Measurements from ENCODE around the gene MLN. TPM values are rescaled to one million over a fixed set of nuclear protein-coding genes. Genes with fewer than 3 reads are reported as not detected.

MLN gene
- total RNA-seq, 1 donor from 2014 or later: not detected

DNA sequence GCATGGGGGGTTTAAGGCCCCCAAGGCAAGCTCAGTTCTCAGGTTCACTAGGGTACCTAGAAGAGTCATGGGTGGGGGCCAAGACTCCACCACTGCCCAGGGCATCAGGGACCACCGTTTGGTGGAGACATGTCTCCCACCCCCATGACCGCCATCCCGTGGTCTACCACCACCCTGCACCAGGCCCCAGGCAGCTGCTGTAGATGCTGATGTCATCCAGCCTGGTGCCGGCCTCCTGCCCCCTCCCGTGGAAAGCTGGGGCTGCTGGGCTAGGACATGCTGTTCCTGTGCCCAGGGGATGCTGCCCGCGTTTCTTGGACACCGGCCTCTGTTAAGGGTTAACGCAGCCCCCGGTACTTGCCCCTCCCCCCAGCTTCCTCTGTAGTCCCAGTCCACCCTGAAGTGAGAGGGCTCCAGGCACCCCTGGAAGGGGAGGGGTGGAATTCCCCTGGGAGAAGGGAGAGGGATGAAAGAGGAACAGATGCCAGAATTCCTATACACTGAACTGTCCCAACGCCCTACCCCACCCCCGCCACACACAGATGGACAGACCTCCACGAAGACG, 57.7 kb downstream of the MLN start:
- peak; percentile 86 for DNase-seq
- H3K27ac ChIP-seq (replicated peaks): peak overlapping the region; percentile 95
- H3K4me1 ChIP-seq: peaks cover 42% of the 10 kb centered on the region
- H3K36me3 ChIP-seq: no peaks in the 10 kb centered on the region
- H3K4me3 ChIP-seq: peak overlapping the region; percentile 72
- H3K27me3 ChIP-seq (ENCODE audit: low read depth): no peaks in the 10 kb centered on the region
- H3K9me3 ChIP-seq (replicated peaks): no peaks in the 10 kb centered on the region
- TF ChIP-seq, protein P1, sequence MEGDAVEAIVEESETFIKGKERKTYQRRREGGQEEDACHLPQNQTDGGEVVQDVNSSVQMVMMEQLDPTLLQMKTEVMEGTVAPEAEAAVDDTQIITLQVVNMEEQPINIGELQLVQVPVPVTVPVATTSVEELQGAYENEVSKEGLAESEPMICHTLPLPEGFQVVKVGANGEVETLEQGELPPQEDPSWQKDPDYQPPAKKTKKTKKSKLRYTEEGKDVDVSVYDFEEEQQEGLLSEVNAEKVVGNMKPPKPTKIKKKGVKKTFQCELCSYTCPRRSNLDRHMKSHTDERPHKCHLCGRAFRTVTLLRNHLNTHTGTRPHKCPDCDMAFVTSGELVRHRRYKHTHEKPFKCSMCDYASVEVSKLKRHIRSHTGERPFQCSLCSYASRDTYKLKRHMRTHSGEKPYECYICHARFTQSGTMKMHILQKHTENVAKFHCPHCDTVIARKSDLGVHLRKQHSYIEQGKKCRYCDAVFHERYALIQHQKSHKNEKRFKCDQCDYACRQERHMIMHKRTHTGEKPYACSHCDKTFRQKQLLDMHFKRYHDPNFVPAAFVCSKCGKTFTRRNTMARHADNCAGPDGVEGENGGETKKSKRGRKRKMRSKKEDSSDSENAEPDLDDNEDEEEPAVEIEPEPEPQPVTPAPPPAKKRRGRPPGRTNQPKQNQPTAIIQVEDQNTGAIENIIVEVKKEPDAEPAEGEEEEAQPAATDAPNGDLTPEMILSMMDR (IDR thresholded peaks at IDR 0.05; ENCODE audit: borderline replicate concordance): no peak
- intact Hi-C loops (cut with micrococcal nuclease): no loop called here

DNA sequence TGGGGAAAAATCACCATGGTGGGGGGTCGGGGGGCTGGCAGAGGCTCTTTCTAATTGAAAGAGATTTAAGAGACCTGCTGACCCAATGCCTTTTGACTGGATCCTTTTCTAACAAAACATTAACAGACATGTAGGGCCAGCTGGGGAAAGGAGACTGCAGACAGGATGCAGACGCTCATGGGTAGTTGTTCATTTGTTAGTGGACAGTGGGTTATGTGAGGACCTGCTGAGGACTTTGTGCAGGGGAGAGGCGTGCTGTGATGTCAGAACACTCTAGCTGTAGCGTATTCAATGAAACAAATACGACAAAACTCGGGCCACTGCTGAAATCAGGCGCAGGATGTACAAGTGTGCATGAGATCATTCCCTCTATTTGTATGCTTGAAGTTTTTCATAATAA, 58.3 kb downstream of the MLN start:
- intact Hi-C loops (cut with micrococcal nuclease): no loop called here
- Histone ChIP-seq H3K9me3 (replicated peaks) (no peaks in the 10 kb centered on the region), H3K27me3 (ENCODE audit: low read depth) (no peaks in the 10 kb centered on the region), H3K4me3 (peak overlapping the region; percentile 72), H3K27ac (replicated peaks) (peak overlapping the region; percentile 95), H3K4me1 (peaks cover 44% of the 10 kb centered on the region), H3K36me3 (no peaks in the 10 kb centered on the region)
- TF ChIP-seq, protein P1 (IDR thresholded peaks at IDR 0.05; ENCODE audit: borderline replicate concordance): no peak
- DNase-seq: no peak

DNA sequence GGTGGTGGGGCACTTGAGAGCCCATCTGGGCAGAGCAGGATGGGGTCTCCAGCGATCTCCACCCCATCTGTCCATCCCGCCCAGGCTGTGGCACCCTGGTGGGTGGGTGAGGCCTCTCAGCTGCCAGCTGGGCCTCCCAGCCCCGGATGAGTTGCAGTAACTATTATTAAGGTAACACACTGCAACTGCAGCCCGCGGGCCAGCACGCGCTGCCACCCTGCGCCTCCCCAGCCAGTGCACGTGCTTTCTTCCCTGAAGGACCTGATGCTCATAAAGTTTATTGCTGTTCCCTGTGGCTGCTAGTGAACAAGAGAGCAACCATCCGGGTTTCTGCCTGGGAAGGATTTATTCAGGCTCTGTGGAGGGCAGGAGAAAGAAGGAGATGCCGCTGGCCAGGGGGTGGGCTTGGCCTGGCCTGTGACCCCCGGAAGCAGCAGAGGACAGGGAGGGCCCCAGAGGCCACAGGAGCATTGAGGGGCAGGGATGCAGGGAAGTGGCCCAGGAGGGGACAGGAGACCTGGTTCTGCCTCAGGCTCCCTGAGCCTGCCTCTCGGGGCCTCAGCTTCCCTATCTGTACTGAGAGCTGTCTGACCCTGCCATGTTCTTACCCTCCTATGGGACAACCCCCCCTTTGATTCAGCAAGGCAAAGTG, 58.8 kb downstream of the MLN start:
- intact Hi-C loops (cut with micrococcal nuclease): no loop called here
- Histone ChIP-seq H3K9me3 (replicated peaks) (no peaks in the 10 kb centered on the region), H3K27ac (replicated peaks) (peak overlapping the region; percentile 95), H3K36me3 (no peaks in the 10 kb centered on the region), H3K27me3 (ENCODE audit: low read depth) (no peaks in the 10 kb centered on the region), H3K4me1 (peaks cover 50% of the 10 kb centered on the region), H3K4me3 (peak overlapping the region; percentile 72)
- no peak for DNase-seq
- TF ChIP-seq, protein P1 (IDR thresholded peaks at IDR 0.05; ENCODE audit: borderline replicate concordance): no peak

Other genes starting within 250 kb of the MLN start
- 19.7 TPM for gene BAK1, start 223.7 kb downstream of the MLN start, total RNA-seq
- 5.6 TPM for gene ITPR3, start 182.7 kb downstream of the MLN start, total RNA-seq
- 199 TPM for gene UQCC2, start 92.3 kb downstream of the MLN start, total RNA-seq
- 42.0 TPM for gene IP6K3, start 57.1 kb downstream of the MLN start, total RNA-seq
- 22.2 TPM for gene LEMD2, start 14.9 kb downstream of the MLN start, total RNA-seq